Ovary (tissue), 9 donors: Measurements from ENCODE around the gene TNS3. TPM values are rescaled to one million over a fixed set of nuclear protein-coding genes. Genes with fewer than 3 reads are reported as not detected.
A peak's percentile ranks its signal among the peaks of the same experiment; 100 is the strongest.

Source experiments
- DNase-seq, 5 donors: peaks; one replicate each; pipeline ENCODE4 v3.0.0-alpha.2; 2019 to 2020
- H3K27ac ChIP-seq, 2 donors: fragments of 200-600 bp; one replicate each; pipeline versions ENCODE4 v1.5.1 to v1.8.0; 2019 to 2022
- H3K27me3 ChIP-seq: fragments of 200-600 bp; one replicate; pipeline ENCODE4 v1.8.0; 2022
- H3K36me3 ChIP-seq: fragments of 200-600 bp; sonication (generic); one replicate; pipeline ENCODE4 v1.5.1; 2019
- H3K4me1 ChIP-seq: one replicate; pipeline ENCODE4 v1.8.1; 2013; ENCODE audit warnings: mild to moderate bottlenecking, moderate library complexity; ENCODE audit not compliant: insufficient read depth
- H3K4me3 ChIP-seq: fragments of 200-600 bp; sonication (generic); one replicate; pipeline ENCODE4 v1.5.1; 2017
- H3K9me3 ChIP-seq, 2 donors: fragments of 200-600 bp in 1 of 2; sonication (generic) in 1 of 2; one replicate each; pipeline versions ENCODE4 v1.5.1 to v1.8.1; 2013 to 2019; ENCODE audit warnings: mild to moderate bottlenecking in 1 of 2, moderate library complexity in 1 of 2
- CTCF ChIP-seq, 3 donors: fragments of 450-650 bp in 2 of 3; fragments of 200-600 bp in 1 of 3; IDR thresholded peaks; one replicate each; pipeline versions ENCODE4 v1.5.1 to v1.8.0; 2016 to 2022; ENCODE audit warnings: antibody characterized with exemption in 3 of 3, mild to moderate bottlenecking in 1 of 3
- EP300 ChIP-seq: sonication (generic); formaldehyde crosslinking; IDR thresholded peaks from one replicate; pipeline ENCODE4 v1.6.1; 2017; ENCODE audit warnings: antibody characterized with exemption
- POLR2A ChIP-seq: fragments of 450-650 bp; IDR thresholded peaks from one replicate; pipeline ENCODE4 v1.6.1; 2017; ENCODE audit warnings: antibody characterized with exemption, mild to moderate bottlenecking, moderate library complexity
- WGBS, 3 donors: extraction: QIAGEN DNeasy Blood & Tissue Kit in 1 of 3; methylation state at CpG; one replicate each; pipeline versions ENCODE4 v1.1.5 to v1.1.7; 2013 to 2017; 5-methylcytosine and 5-hydroxymethylcytosine counted together
- intact Hi-C, 4 donors: fragments of 100-400 bp; cut with DNase I; formaldehyde crosslinking; loops; one replicate each; pipeline versions ENCODE4 v1.11.0 to v1.15.1; 2022 to 2023
- polyA plus RNA-seq, 2 donors: library from polyadenylated mRNA; stranded (reverse); fragments of 200-250 nt in 1 of 2; fragments of 350-450 nt in 1 of 2; fragmentation: Illumina TruSeq in 1 of 2; extraction: RNeasy Lipid Tissue Mini Kit (QIAGEN cat#74804) in 1 of 2; gene quantifications; one replicate each; pipeline ENCODE4 v1.2.3, GENCODE V29; 2013 to 2014
- total RNA-seq, 7 donors: library from RNA; depleted of rRNA in 2 of 7; stranded (reverse); fragments of >200 nt in 2 of 7; fragmentation: NEBNext Ultra II Directional in 3 of 7; extraction: Animal tissue kit (Norgen Biotek cat#: 25700) in 3 of 7; gene quantifications; one replicate each; pipeline versions ENCODE4 v1.1.0 to v1.2.4, GENCODE V29; 2016 to 2023
- donor health status: DM: no; HTN: no; CAD: no; lungs with moderate emphysema.
- donor health status: DM: no; HTN: no; CAD: no.
- donor health status: Bipolar disorder and iron deficiency.
- donor health status: DM: yes; HTN: yes; CAD: no.
- donor health status: DM: no; HTN: no; CAD: no.
- donor health status: DM: yes; HTN: yes; CAD: no.

Gene TNS3
- total and polyA plus RNA-seq, 9 donors: 36.6 to 137 (median 91.3) TPM

- H3K27me3 ChIP-seq: no peaks in the 10 kb centered on the region
- intact Hi-C loops: loop anchor here in 2 of 4 donors (5.0 to 10.0 kb wide), 4 partner anchors 33 to 296 kb away; no protein-coding TSS in a partner anchor
- H3K36me3 ChIP-seq: no peaks in the 10 kb centered on the region
- TF ChIP-seq EP300: no peak
- TF ChIP-seq CTCF (IDR thresholded peaks at IDR 0.05): no peak
- TF ChIP-seq POLR2A: no peak
- H3K27ac ChIP-seq: peak overlapping the region; percentile 60 to 77
- no peak overlapping the region for H3K4me3 ChIP-seq
- peak; percentile 75 to 84 (median 81) for DNase-seq
- peaks cover 45% of the 10 kb centered on the region for H3K4me1 ChIP-seq
- WGBS, 3 donors: 4 to 7% (median 4%) methylated on average over 4 of the region's 4 CpGs
- no peaks in the 10 kb centered on the region for H3K9me3 ChIP-seq
These were observed 11.3 kb downstream of the TNS3 start for GRCh38 chr7:47570649-47571050.

- Histone ChIP-seq H3K9me3 (no peaks in the 10 kb centered on the region), H3K4me1 (peaks cover 37% of the 10 kb centered on the region), H3K36me3 (no peaks in the 10 kb centered on the region), H3K4me3 (no peak overlapping the region), H3K27me3 (no peaks in the 10 kb centered on the region), H3K27ac (no peak overlapping the region)
- DNase-seq: peak in 1 of 5 donors; percentile 36
- WGBS, 3 donors: 44 to 55% (median 54%) methylated on average over 13 of the region's 13 CpGs
- intact Hi-C loops: no loop called here
- TF ChIP-seq EP300 (no peak), CTCF (IDR thresholded peaks at IDR 0.05) (no peak), POLR2A (no peak)
These were observed 13.4 kb downstream of the TNS3 start for GRCh38 chr7:47568547-47568946.

GRCh38 chr7:47568056-47568455, 13.9 kb downstream of the TNS3 start:
- intact Hi-C loops: no loop called here
- WGBS, 3 donors: 85 to 91% (median 88%) methylated on average over 7 of the region's 7 CpGs
- Histone ChIP-seq H3K9me3 (no peaks in the 10 kb centered on the region), H3K27ac (no peak overlapping the region), H3K36me3 (no peaks in the 10 kb centered on the region), H3K4me3 (no peak overlapping the region), H3K4me1 (peaks cover 36% of the 10 kb centered on the region), H3K27me3 (no peaks in the 10 kb centered on the region)
- no peak for DNase-seq
- no peak for TF ChIP-seq POLR2A
- no peak for TF ChIP-seq CTCF (IDR thresholded peaks at IDR 0.05)
- TF ChIP-seq EP300: no peak

- Histone ChIP-seq H3K36me3 (no peaks in the 10 kb centered on the region), H3K27me3 (no peaks in the 10 kb centered on the region), H3K9me3 (no peaks in the 10 kb centered on the region), H3K27ac (no peak overlapping the region), H3K4me1 (peaks cover 21% of the 10 kb centered on the region), H3K4me3 (no peak overlapping the region)
- intact Hi-C loops: no loop called here
- no peak for DNase-seq
- 84 to 88% (median 86%) methylated on average over 11 of the region's 11 CpGs for WGBS, 3 donors
- TF ChIP-seq EP300 (no peak), POLR2A (no peak), CTCF (IDR thresholded peaks at IDR 0.05) (no peak)
These were observed 16.2 kb downstream of the TNS3 start for GRCh38 chr7:47565640-47566250.
